DMS153 treated with DMSO at 0.1 percent for 48 hours (cell line): Measurements from ENCODE around the gene SDF4.

Source experiments
- DNase-seq: peaks from one replicate; lab custom pipeline; 2025; ENCODE audit not compliant: unreplicated experiment; lab: John Stamatoyannopoulos, UW

The SDF4 gene

GRCh38 chr1:1213345-1214265 is 18.2 kb downstream of the SDF4 start, which contains the start of gene TNFRSF4:
TSS of gene TNFRSF4 (minus strand) at chr1:1214153. CDS start at chr1:1214127, 26 bp downstream.
- DNase-seq: no peak

- DNase-seq: no peak
Observed at GRCh38 chr1:1212780-1213344, 18.9 kb downstream of the SDF4 start.

- no peak for DNase-seq
Observed at GRCh38 chr1:1211541-1212441, 20.0 kb downstream of the SDF4 start.

GRCh38 chr1:1210726-1211540 is 20.9 kb downstream of the SDF4 start:
- no peak for DNase-seq

- DNase-seq: no peak
Observed at GRCh38 chr1:1208713-1209433, 22.9 kb downstream of the SDF4 start.

GRCh38 chr1:1207571-1207892 is 24.3 kb downstream of the SDF4 start:
- DNase-seq: no peak

GRCh38 chr1:1206966-1207531 is 24.8 kb downstream of the SDF4 start:
- no peak for DNase-seq

GRCh38 chr1:1206376-1206965 is 25.3 kb downstream of the SDF4 start, which contains the start of gene TNFRSF18:
TSS of gene TNFRSF18 (minus strand) at chr1:1206592. CDS start at chr1:1206571, 21 bp downstream.
- DNase-seq: peak; percentile 49

GRCh38 chr1:1205769-1206375 is 25.9 kb downstream of the SDF4 start:
- DNase-seq: no peak

- DNase-seq: no peak
Observed at GRCh38 chr1:1204998-1205768, 26.6 kb downstream of the SDF4 start.

- DNase-seq: no peak
Observed at GRCh38 chr1:1204425-1204920, 27.3 kb downstream of the SDF4 start.

GRCh38 chr1:1203561-1204424 is 28.0 kb downstream of the SDF4 start:
- DNase-seq: no peak

- DNase-seq: no peak
Observed at GRCh38 chr1:1202831-1203560, 28.8 kb downstream of the SDF4 start.

- no peak for DNase-seq
Observed at GRCh38 chr1:1200876-1201810, 30.7 kb downstream of the SDF4 start.
